Kidney (tissue), 14 donors: ENCODE data around the gene FOXA1. TPM values are rescaled to one million over a fixed set of nuclear protein-coding genes. Genes with fewer than 3 reads are reported as not detected.

ENCODE experiments used
- DNase-seq, 5 donors: peaks; one replicate each; pipeline ENCODE4 v3.0.0-alpha.2; 2013 to 2020
- FAIRE-seq: peaks from 2 replicates; lab custom pipeline; 2012; peaks lifted over from hg19 to GRCh38; lab: Jason Lieb, UNC
- H3K27ac ChIP-seq, 2 donors: one replicate each; pipeline ENCODE4 v1.7.0; 2013; ENCODE audit warnings: low read depth in 2 of 2, low read length in 2 of 2, inconsistent platforms in 1 of 2
- H3K27me3 ChIP-seq: one replicate; pipeline ENCODE4 v1.7.1; 2013; ENCODE audit warnings: low read length, inconsistent platforms; ENCODE audit not compliant: control insufficient read depth, insufficient read depth
- H3K36me3 ChIP-seq, 3 donors: one replicate each; pipeline versions ENCODE4 v1.7.0 to v1.7.1; 2013; ENCODE audit warnings: low read length in 3 of 3, control low read depth in 1 of 3, inconsistent platforms in 1 of 3; ENCODE audit not compliant: insufficient read depth in 3 of 3, control insufficient read depth in 2 of 3
- H3K4me1 ChIP-seq, 3 donors: one replicate each; pipeline versions ENCODE4 v1.7.0 to v1.7.1; 2013; ENCODE audit warnings: low read length in 3 of 3, inconsistent platforms in 1 of 3, low read depth in 1 of 3; ENCODE audit not compliant: control insufficient read depth in 2 of 3, insufficient read depth in 2 of 3
- H3K4me3 ChIP-seq, 3 donors: one replicate each; pipeline versions ENCODE4 v1.7.0 to v1.8.1; 2013; ENCODE audit warnings: low read length in 3 of 3, control low read depth in 1 of 3, inconsistent platforms in 1 of 3
- H3K9ac ChIP-seq, 3 donors: one replicate each; pipeline versions ENCODE4 v1.7.0 to v1.7.1; 2013; ENCODE audit warnings: low read length in 3 of 3, control low read depth in 1 of 3, inconsistent platforms in 1 of 3
- H3K9me3 ChIP-seq, 3 donors: one replicate each; pipeline versions ENCODE4 v1.7.0 to v1.7.1; 2013; ENCODE audit warnings: low read length in 3 of 3, control low read depth in 1 of 3, inconsistent platforms in 1 of 3; ENCODE audit not compliant: control insufficient read depth in 2 of 3, insufficient read depth in 1 of 3
- intact Hi-C: fragments of 100-400 bp; cut with DNase I; formaldehyde crosslinking; loops from one replicate; pipeline ENCODE4 v1.11.1; 2022
- polyA plus RNA-seq: library from polyadenylated mRNA; stranded (reverse); fragments of 350-450 nt; fragmentation: Illumina TruSeq; extraction: RNeasy Lipid Tissue Mini Kit (QIAGEN cat#74804); gene quantifications from one replicate; pipeline ENCODE4 v1.2.3, GENCODE V29; 2014; ENCODE audit warnings: low read depth, low replicate concordance; ENCODE audit not compliant: insufficient read depth
- total RNA-seq: library from RNA; stranded (reverse); fragmentation: NEBNext Ultra II Directional; extraction: Animal tissue kit (Norgen Biotek cat#: 25700); gene quantifications from one replicate; pipeline ENCODE4 v1.2.1, GENCODE V29; 2021
- TF ChIP-seq, protein P1 (sequence below): IDR thresholded peaks from 3 replicates; pipeline ENCODE4 v1.5.1; 2012; ENCODE audit warnings: mild to moderate bottlenecking, moderate library complexity, borderline replicate concordance; ENCODE audit not compliant: insufficient read depth; ENCODE audit errors: extremely low read depth
- donor health status: control.
- donor health status: control.
- donor health status: control.
- donor health status: control.
- donor health status: control.
- donor health status: DM: yes; HTN: yes; CAD: no.
- donor health status: Normal renal cell carcinoma (clear cell type).

FOXA1 gene
- total and polyA plus RNA-seq, 2 donors from 2014 or later = not detected

DNA sequence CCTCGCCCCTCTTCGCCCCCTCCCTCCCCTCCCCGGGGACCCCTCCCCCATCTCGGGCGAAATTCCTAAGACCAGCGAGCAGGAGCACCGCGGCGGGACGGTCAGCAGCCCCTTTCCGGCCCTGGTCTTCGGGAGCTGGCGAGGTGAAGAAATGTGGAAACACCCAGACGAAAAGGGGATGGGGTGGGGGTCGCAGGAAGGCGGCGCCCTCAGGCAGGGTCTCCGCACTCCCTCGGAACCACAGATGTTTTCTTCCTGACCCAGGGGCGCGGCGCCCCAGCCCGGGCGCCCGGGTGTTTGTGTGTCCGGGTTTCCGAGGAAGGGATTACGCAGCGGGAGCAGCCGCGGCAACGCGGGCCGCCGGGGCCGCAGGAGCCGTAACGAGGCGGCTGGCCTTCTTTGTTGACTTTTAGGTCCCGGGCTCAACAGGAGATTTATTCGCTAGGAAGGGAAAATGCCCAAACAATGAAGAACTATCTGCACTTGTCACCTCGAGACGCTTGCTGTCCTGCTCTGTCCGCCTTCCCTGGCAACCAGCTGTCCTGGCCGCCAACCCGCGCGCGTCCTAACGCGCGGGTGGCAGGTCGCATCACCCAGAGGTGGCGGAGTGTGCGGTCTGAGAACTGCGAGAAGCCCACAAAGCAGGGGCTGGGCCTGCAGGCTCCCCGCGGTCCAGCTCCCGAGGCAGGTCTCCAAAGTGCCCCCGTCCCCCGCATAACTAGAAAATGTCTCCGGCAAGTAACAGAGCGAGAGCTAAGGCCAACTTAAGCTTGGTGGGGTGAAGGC lies 7.0 kb downstream of the FOXA1 start:
- no peaks in the 10 kb centered on the region for H3K36me3 ChIP-seq
- H3K9me3 ChIP-seq = no peaks in the 10 kb centered on the region
- TF ChIP-seq, protein P1, sequence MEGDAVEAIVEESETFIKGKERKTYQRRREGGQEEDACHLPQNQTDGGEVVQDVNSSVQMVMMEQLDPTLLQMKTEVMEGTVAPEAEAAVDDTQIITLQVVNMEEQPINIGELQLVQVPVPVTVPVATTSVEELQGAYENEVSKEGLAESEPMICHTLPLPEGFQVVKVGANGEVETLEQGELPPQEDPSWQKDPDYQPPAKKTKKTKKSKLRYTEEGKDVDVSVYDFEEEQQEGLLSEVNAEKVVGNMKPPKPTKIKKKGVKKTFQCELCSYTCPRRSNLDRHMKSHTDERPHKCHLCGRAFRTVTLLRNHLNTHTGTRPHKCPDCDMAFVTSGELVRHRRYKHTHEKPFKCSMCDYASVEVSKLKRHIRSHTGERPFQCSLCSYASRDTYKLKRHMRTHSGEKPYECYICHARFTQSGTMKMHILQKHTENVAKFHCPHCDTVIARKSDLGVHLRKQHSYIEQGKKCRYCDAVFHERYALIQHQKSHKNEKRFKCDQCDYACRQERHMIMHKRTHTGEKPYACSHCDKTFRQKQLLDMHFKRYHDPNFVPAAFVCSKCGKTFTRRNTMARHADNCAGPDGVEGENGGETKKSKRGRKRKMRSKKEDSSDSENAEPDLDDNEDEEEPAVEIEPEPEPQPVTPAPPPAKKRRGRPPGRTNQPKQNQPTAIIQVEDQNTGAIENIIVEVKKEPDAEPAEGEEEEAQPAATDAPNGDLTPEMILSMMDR = no peak
- peaks cover 0 to 4% (median 0%) of the 10 kb centered on the region in 3 donors for H3K4me1 ChIP-seq
- H3K27ac ChIP-seq = no peak overlapping the region
- H3K4me3 ChIP-seq = no peak overlapping the region
- intact Hi-C loops = no loop called here
- H3K27me3 ChIP-seq = peaks cover 73% of the 10 kb centered on the region
- DNase-seq (peak; percentile 43 to 67 (median 58)), FAIRE-seq (no peak)
- H3K9ac ChIP-seq = no peak overlapping the region

DNA sequence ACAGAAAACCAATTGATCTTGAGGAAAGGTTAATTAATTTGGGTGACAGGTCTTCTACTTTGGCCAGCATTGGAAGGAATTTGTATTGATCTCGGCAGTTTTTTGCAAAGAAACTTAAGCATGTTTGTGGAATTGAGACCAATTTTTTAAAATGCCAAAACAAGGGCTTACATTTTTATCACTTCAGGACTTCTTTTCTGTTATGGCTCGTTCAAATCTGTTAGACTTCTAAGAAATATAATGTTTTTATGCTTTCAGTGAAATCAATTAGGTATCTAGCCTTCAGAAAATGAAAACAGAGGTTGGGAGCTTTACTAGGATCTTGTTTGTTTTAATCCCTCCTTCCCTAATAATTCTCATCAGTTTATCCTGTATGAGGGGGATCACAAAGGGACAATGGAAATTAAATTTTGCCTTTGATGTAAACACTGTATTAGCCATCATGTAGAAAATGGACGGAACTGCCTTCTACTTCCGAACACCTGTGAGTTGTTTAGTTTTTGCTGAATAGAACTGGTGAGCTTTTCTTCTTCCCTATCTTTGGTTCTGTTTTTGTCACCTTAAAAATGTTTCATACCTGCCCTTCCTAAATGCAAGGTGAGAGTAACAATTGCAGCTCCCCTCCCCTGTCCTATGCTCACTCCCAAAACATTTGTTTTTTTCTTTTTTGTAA lies 7.8 kb downstream of the FOXA1 start:
- H3K4me3 ChIP-seq = no peak overlapping the region
- intact Hi-C loops = no loop called here
- TF ChIP-seq, protein P1 = no peak
- no peak overlapping the region for H3K27ac ChIP-seq
- peaks cover 0 to 4% (median 0%) of the 10 kb centered on the region in 3 donors for H3K4me1 ChIP-seq
- H3K9ac ChIP-seq = no peak overlapping the region
- H3K9me3 ChIP-seq = no peaks in the 10 kb centered on the region
- no peaks in the 10 kb centered on the region for H3K36me3 ChIP-seq
- peaks cover 72% of the 10 kb centered on the region for H3K27me3 ChIP-seq
- FAIRE-seq (no peak), DNase-seq (peak in 2 of 5 donors; percentile 29 to 75)

DNA sequence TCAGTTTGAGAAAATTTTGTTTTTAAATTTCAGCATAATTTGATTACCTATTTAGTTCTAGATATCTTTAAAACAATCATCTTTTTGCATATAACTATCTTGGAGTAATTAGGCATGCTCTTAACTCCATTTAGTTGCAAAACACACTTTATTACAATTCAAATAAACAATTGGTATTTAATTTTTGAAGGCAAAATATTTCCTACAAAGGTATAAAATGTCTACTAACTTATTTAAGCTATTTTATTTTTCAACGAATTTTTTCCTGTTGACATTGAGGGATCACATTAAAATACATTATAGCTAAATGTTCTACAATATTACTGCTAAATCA lies 8.3 kb downstream of the FOXA1 start:
- Histone ChIP-seq H3K36me3 (no peaks in the 10 kb centered on the region), H3K9me3 (no peaks in the 10 kb centered on the region), H3K4me3 (no peak overlapping the region), H3K4me1 (peaks cover 0 to 4% (median 0%) of the 10 kb centered on the region in 3 donors), H3K9ac (no peak overlapping the region), H3K27me3 (peaks cover 72% of the 10 kb centered on the region), H3K27ac (no peak overlapping the region)
- intact Hi-C loops = no loop called here
- peak; percentile 15 for FAIRE-seq
- peak in 1 of 5 donors; percentile 23 for DNase-seq
- TF ChIP-seq, protein P1 = no peak
